GM23338 (cell line): Measurements from ENCODE around the gene INHBC. TPM values are rescaled to one million over a fixed set of nuclear protein-coding genes. Genes with fewer than 3 reads are reported as not detected.
"Not testable (repeated sequence)": the region's sequence is repeated elsewhere in the genome, so short reads cannot be mapped to it uniquely, and the experiment has no call there.

Experiments used
- ATAC-seq: fragments of 200-7000 bp; cut with Tn5 transposase; 3 replicates; pipeline ENCODE4 v1.9.1; 2020
- DNase-seq: peaks from one replicate; pipeline ENCODE4 v3.0.0-alpha.2; 2015; ENCODE audit warnings: low spot score
- H2AFZ ChIP-seq: fragments of 200-600 bp; sonication (generic); 2 replicates; pipeline ENCODE4 v1.8.0; 2016; ENCODE audit warnings: antibody characterized with exemption, mild to moderate bottlenecking, moderate library complexity
- H3F3A ChIP-seq: fragments of 200-600 bp; sonication (generic); replicated peaks from 2 replicates; pipeline ENCODE4 v1.8.0; 2017; ENCODE audit warnings: antibody characterized with exemption, mixed run types, low read depth
- H3K27ac ChIP-seq: fragments of 200-600 bp; sonication (generic); 2 replicates; pipeline ENCODE4 v1.6.1; 2016; ENCODE audit warnings: low read depth
- H3K27me3 ChIP-seq: fragments of 200-600 bp; sonication (generic); 2 replicates; pipeline ENCODE4 v1.8.0; 2016; ENCODE audit warnings: mild to moderate bottlenecking, mixed run types, moderate library complexity; ENCODE audit not compliant: insufficient read depth
- H3K36me3 ChIP-seq: fragments of 200-600 bp; sonication (generic); 2 replicates; pipeline ENCODE4 v1.8.0; 2016; ENCODE audit warnings: mild to moderate bottlenecking; ENCODE audit not compliant: insufficient read depth
- H3K4me1 ChIP-seq: fragments of 200-600 bp; sonication (generic); 2 replicates; pipeline ENCODE4 v1.8.0; 2016; ENCODE audit warnings: mild to moderate bottlenecking, moderate library complexity; ENCODE audit not compliant: insufficient read depth
- H3K4me2 ChIP-seq: fragments of 200-600 bp; sonication (generic); 2 replicates; pipeline ENCODE4 v1.7.1; 2017; ENCODE audit warnings: mixed run types
- H3K4me3 ChIP-seq: fragments of 200-600 bp; sonication (generic); 2 replicates; pipeline ENCODE4 v1.6.1; 2016; ENCODE audit warnings: mixed run types
- H3K79me2 ChIP-seq: fragments of 200-600 bp; sonication (generic); replicated peaks from 2 replicates; pipeline ENCODE4 v1.8.0; 2017; ENCODE audit warnings: mild to moderate bottlenecking; ENCODE audit not compliant: insufficient read depth
- H3K9me2 ChIP-seq: fragments of 200-600 bp; sonication (generic); 2 replicates; pipeline ENCODE4 v1.8.0; 2017; ENCODE audit not compliant: insufficient read depth
- H4K20me1 ChIP-seq: fragments of 200-600 bp; sonication (generic); replicated peaks from 2 replicates; pipeline ENCODE4 v1.8.0; 2017; ENCODE audit warnings: mild to moderate bottlenecking; ENCODE audit not compliant: insufficient read depth
- H3K27ac Mint-ChIP-seq: 2 replicates; pipeline ENCODE4 v1.8.0; 2020; ENCODE audit warnings: inconsistent platforms, mild to moderate bottlenecking, moderate library complexity, mixed read lengths
- H3K27me3 Mint-ChIP-seq: 3 replicates; pipeline ENCODE4 v1.8.0; 2022; ENCODE audit warnings: low read depth, mild to moderate bottlenecking, moderate library complexity, mixed read lengths, inconsistent platforms; ENCODE audit not compliant: insufficient read depth, poor library complexity
- H3K36me3 Mint-ChIP-seq: 3 replicates; pipeline ENCODE4 v1.8.0; 2021; ENCODE audit warnings: low read depth, mild to moderate bottlenecking, inconsistent platforms, moderate library complexity, mixed read lengths
- H3K4me1 Mint-ChIP-seq: 3 replicates; pipeline ENCODE4 v1.8.0; 2020; ENCODE audit warnings: mild to moderate bottlenecking, inconsistent platforms, mixed read lengths
- H3K4me3 Mint-ChIP-seq: 3 replicates; pipeline ENCODE4 v1.8.0; 2021; ENCODE audit warnings: moderate library complexity, mild to moderate bottlenecking, inconsistent platforms, mixed read lengths
- H3K9me3 Mint-ChIP-seq: 3 replicates; pipeline ENCODE4 v1.8.0; 2020; ENCODE audit warnings: moderate library complexity, mild to moderate bottlenecking, inconsistent platforms, mixed read lengths
- CREB1 ChIP-seq: fragments of 250-450 bp; sonication (Bioruptor Pico); IDR thresholded peaks from 2 replicates; pipeline ENCODE4 v1.5.0; 2020; ENCODE audit warnings: low read depth, mild to moderate bottlenecking, moderate library complexity
- CTCF ChIP-seq, 2 experiments: fragments of 200-600 bp in 1 of 2; sonication (generic) in 1 of 2; conservative IDR thresholded peaks; 2 replicates each; pipeline versions ENCODE4 v1.5.1 to v1.6.1; 2016 to 2017; ENCODE audit warnings: antibody characterized with exemption in 2 of 2, low read depth in 2 of 2, mild to moderate bottlenecking in 2 of 2, moderate library complexity in 1 of 2
- ETS1 ChIP-seq: IDR thresholded peaks from 2 replicates; pipeline ENCODE4 v1.6.1; 2016; ENCODE audit warnings: antibody characterized with exemption
- EZH2 ChIP-seq: fragments of 200-600 bp; sonication (generic); IDR thresholded peaks from one replicate; pipeline ENCODE4 v1.8.0; 2017; ENCODE audit warnings: antibody characterized with exemption, mild to moderate bottlenecking, low read depth; ENCODE audit not compliant: unreplicated experiment
- ZNF462 ChIP-seq: fragments of 250-450 bp; sonication (Bioruptor Pico); IDR thresholded peaks from 2 replicates; pipeline ENCODE4 v1.5.0; 2020; ENCODE audit warnings: mild to moderate bottlenecking, moderate library complexity
- polyA plus RNA-seq: library from polyadenylated mRNA; unstranded; fragments of >200 nt; fragmentation: Nextera tagmentation; extraction: Ambion mirVana; gene quantifications from 2 replicates; pipeline ENCODE4 v1.2.1, GENCODE V29; 2016
- total RNA-seq: library from RNA; depleted of rRNA; stranded (reverse); fragments of >200 nt; shearing (Covaris generic); gene quantifications from 2 replicates; pipeline ENCODE4 v1.2.3, GENCODE V29; 2014

Gene INHBC
- total and polyA plus RNA-seq, 2 experiments from 2014 or later = 0.53 TPM; not detected in 1

DNA sequence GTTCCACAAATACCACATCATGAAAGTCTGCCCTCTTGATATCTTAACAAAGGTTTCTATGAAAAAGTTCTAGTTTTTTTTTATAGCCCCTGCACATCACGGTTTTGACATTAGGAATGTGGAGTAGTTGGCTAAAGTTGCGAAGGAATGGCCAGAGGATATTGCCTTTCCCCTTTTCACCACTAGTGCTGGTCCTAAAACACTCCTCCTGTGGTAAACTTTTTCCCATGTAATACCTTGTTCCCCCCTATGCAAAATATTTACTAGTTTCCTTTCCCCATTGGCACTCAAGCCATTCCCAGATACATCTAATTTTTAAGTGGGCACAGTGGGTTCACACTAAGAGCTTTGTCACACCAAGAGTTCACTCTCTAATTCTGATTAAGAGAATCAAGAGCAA lies 37.1 kb upstream of the INHBC start:
- Histone ChIP-seq H3K27me3 (no peaks in the 10 kb centered on the region), H3K9me2 (no peaks in the 10 kb centered on the region), H3K4me3 (no peak overlapping the region), H3K79me2 (0 out of 2 replicates have a peak, but pooled peaks cover 4% of the 10 kb centered on the region), H3K27ac (no peak overlapping the region), H3F3A (0 out of 2 replicates have a peak, but pooled peaks cover 2% of the 10 kb centered on the region), H4K20me1 (no peaks in the 10 kb centered on the region), H3K36me3 (no peaks in the 10 kb centered on the region), H3K4me2 (no peak overlapping the region), H2AFZ (no peak overlapping the region), H3K4me1 (no peaks in the 10 kb centered on the region)
- Mint-ChIP-seq H3K4me1 (peaks cover 9% of the 10 kb centered on the region; the same call in 2 of the 3 replicates), H3K36me3 (peaks cover 13% of the 10 kb centered on the region), H3K9me3 (no peaks in the 10 kb centered on the region), H3K27ac (no peak overlapping the region), H3K4me3 (no peak overlapping the region), H3K27me3 (peaks cover 4% of the 10 kb centered on the region)
- DNase-seq = no peak
- no peak for TF ChIP-seq EZH2
- TF ChIP-seq ZNF462 (CRISPR knock-in tag) = no peak
- no peak for TF ChIP-seq ETS1
- peak in 1 of 2 experiments; percentile 28; a peak in 2 of 4 replicates for TF ChIP-seq CTCF (conservative IDR thresholded peaks at IDR 0.05; ENCODE audit: low read depth in 2 of 2)
- TF ChIP-seq CREB1 (CRISPR knock-in tag) = no peak
- ATAC-seq = no peak; the same call in 2 of the 3 replicates

- not testable (repeated sequence) for H3K9me3 Mint-ChIP-seq, H3K27ac Mint-ChIP-seq, H3K4me3 Mint-ChIP-seq, H3K27me3 Mint-ChIP-seq, H3K4me1 Mint-ChIP-seq, H3K27ac ChIP-seq, H3F3A ChIP-seq, H3K4me2 ChIP-seq, H3K4me3 ChIP-seq, H3K9me2 ChIP-seq, H3K27me3 ChIP-seq, H4K20me1 ChIP-seq, H3K79me2 ChIP-seq, ATAC-seq, H3K36me3 ChIP-seq, H3K36me3 Mint-ChIP-seq, H2AFZ ChIP-seq, H3K4me1 ChIP-seq, DNase-seq
These were observed 34.7 kb upstream of the INHBC start for GRCh38 chr12:57399718-57400463.
